Endothelial cell of umbilical vein (primary cell): ENCODE results near the gene AHSP. TPM values are rescaled to one million over a fixed set of nuclear protein-coding genes. Genes with fewer than 3 reads are reported as not detected.

Experiments used
- BruUV-seq: library from RNA; stranded (reverse); fragments of 400-500 nt; replicated peaks from 2 replicates; lab custom pipeline; 2021; lab: Mats Ljungman, UMichigan
- CTCF ChIA-PET: fragments of 300-600, 350-600 bp; sonication (Branson Sonifier 250); formaldehyde crosslinking; loops from one replicate; lab custom pipeline; 2021; ENCODE audit warnings: antibody characterized with exemption, inconsistent platforms; lab: Charles Lee
- POLR2A ChIA-PET: fragments of 300-600, 350-600 bp; sonication (Branson Sonifier 250); formaldehyde crosslinking; loops from one replicate; lab custom pipeline; 2021; ENCODE audit warnings: antibody characterized with exemption, inconsistent platforms; lab: Charles Lee
- DNase-seq: peaks from one replicate; pipeline ENCODE4 v3.0.0-alpha.2; 2011; ENCODE audit warnings: low read depth, low spot score
- FAIRE-seq: peaks from 2 replicates; lab custom pipeline; 2011; peaks lifted over from hg19 to GRCh38; lab: Jason Lieb, UNC
- H2AFZ ChIP-seq: 2 replicates; pipeline ENCODE4 v1.6.0; 2012; ENCODE audit warnings: low read depth, low read length, control low read depth, inconsistent platforms
- H3K27ac ChIP-seq: 2 replicates; pipeline ENCODE4 v1.5.1; 2011; ENCODE audit warnings: low read depth, mild to moderate bottlenecking, control low read depth, low read length, moderate library complexity; ENCODE audit not compliant: insufficient read depth
- H3K27me3 ChIP-seq, 2 experiments: 2 replicates each; pipeline versions ENCODE4 v1.6.0 to v1.6.1; 2011; ENCODE audit warnings: low read length in 2 of 2, mixed read lengths in 1 of 2; ENCODE audit not compliant: control insufficient read depth in 2 of 2, insufficient read depth in 2 of 2
- H3K36me3 ChIP-seq, 2 experiments: 2 replicates in 1 of 2; 3 replicates in 1 of 2; pipeline ENCODE4 v1.5.1; 2011; ENCODE audit warnings: low read length in 2 of 2, mild to moderate bottlenecking in 1 of 2, moderate library complexity in 1 of 2; ENCODE audit not compliant: control insufficient read depth in 2 of 2, insufficient read depth in 2 of 2; ENCODE audit errors: extremely low read depth in 1 of 2
- H3K4me1 ChIP-seq: 3 replicates; pipeline ENCODE4 v1.5.1; 2011; ENCODE audit warnings: mild to moderate bottlenecking, low read length; ENCODE audit not compliant: control insufficient read depth, insufficient read depth; ENCODE audit errors: extremely low read depth
- H3K4me2 ChIP-seq: 2 replicates; pipeline ENCODE4 v1.6.1; 2011; ENCODE audit warnings: low read length, control low read depth, mixed read lengths; ENCODE audit not compliant: insufficient read depth
- H3K4me3 ChIP-seq, 3 experiments: fragments of 200-600 bp in 1 of 3; sonication (generic), shearing (Covaris generic) in 1 of 3; replicated peaks in 1 of 3; 2 replicates each; pipeline ENCODE4 v1.5.1; 2011 to 2016; ENCODE audit warnings: control low read depth in 3 of 3, low read length in 3 of 3, mild to moderate bottlenecking in 2 of 3, inconsistent platforms in 1 of 3, low read depth in 1 of 3, moderate library complexity in 1 of 3; ENCODE audit not compliant: insufficient read depth in 1 of 3
- H3K79me2 ChIP-seq: 2 replicates; pipeline ENCODE4 v1.6.0; 2012; ENCODE audit warnings: low read length, inconsistent platforms; ENCODE audit not compliant: control insufficient read depth, insufficient read depth
- H3K9ac ChIP-seq: replicated peaks from 2 replicates; pipeline ENCODE3; 2011; ENCODE audit warnings: low read length, control low read depth; ENCODE audit not compliant: insufficient read depth; ENCODE audit errors: extremely low read depth
- H3K9me1 ChIP-seq: replicated peaks from 3 replicates; pipeline ENCODE4 v1.6.0; 2011; ENCODE audit warnings: mild to moderate bottlenecking, low read length; ENCODE audit not compliant: control insufficient read depth, insufficient read depth; ENCODE audit errors: extremely low read depth
- H3K9me3 ChIP-seq: replicated peaks from 2 replicates; pipeline ENCODE4 v1.5.1; 2012; ENCODE audit warnings: low read length, inconsistent platforms; ENCODE audit not compliant: control insufficient read depth, insufficient read depth
- H4K20me1 ChIP-seq: replicated peaks from 2 replicates; pipeline ENCODE3; 2011; ENCODE audit warnings: mild to moderate bottlenecking, low read length; ENCODE audit not compliant: control insufficient read depth, insufficient read depth; ENCODE audit errors: extremely low read depth
- EZH2 ChIP-seq: IDR thresholded peaks from 2 replicates; pipeline ENCODE4 v1.6.1; 2012; ENCODE audit warnings: borderline replicate concordance, low read depth, mild to moderate bottlenecking, moderate library complexity, low read length, inconsistent platforms; ENCODE audit not compliant: severe bottlenecking
- GATA2 ChIP-seq: IDR thresholded peaks from 2 replicates; pipeline ENCODE4 v1.7.0; 2011; ENCODE audit warnings: low read depth, mild to moderate bottlenecking, moderate library complexity, mixed read lengths, low read length; ENCODE audit not compliant: insufficient read length, insufficient read depth
- JUN ChIP-seq: IDR thresholded peaks from 2 replicates; pipeline ENCODE4 v1.6.1; 2011; ENCODE audit warnings: borderline replicate concordance, low read depth; ENCODE audit not compliant: insufficient read length, insufficient read depth
- MYC ChIP-seq: IDR thresholded peaks from one replicate; pipeline ENCODE4 v1.6.1; 2011; ENCODE audit warnings: mild to moderate bottlenecking, low read depth, low read length
- POLR2A ChIP-seq: IDR thresholded peaks from 2 replicates; pipeline ENCODE4 v1.6.1; 2012; ENCODE audit warnings: low read depth, mild to moderate bottlenecking, control low read depth, low read length
- POLR2AphosphoS5 ChIP-seq: IDR thresholded peaks from 2 replicates; pipeline ENCODE4 v1.6.1; 2012; ENCODE audit warnings: low read depth, mild to moderate bottlenecking, control low read depth, low read length, moderate library complexity; ENCODE audit not compliant: insufficient read depth
- dilution Hi-C: fragments of 300-500 bp; cut with MboI; formaldehyde crosslinking; loops from one replicate; pipeline ENCODE4 v1.15.0; 2019; ENCODE audit warnings: low sequenced_read_pairs; ENCODE audit not compliant: extremely low pct_ligation_motif_present
- intact Hi-C: fragments of 100-400 bp; cut with micrococcal nuclease; formaldehyde crosslinking; loops from one replicate; pipeline ENCODE4 v1.10.0; 2022
- polyA plus RNA-seq, 4 experiments: library from polyadenylated mRNA; depleted of rRNA in 3 of 4; stranded (reverse) in 3 of 4; unstranded in 1 of 4; fragments of >200 nt; gene quantifications; 2 replicates each; pipeline versions ENCODE4 v1.2.1 to v1.2.3, GENCODE V29; 2011 to 2012; ENCODE audit warnings: missing spikeins in 1 of 4
- total RNA-seq: library from RNA; stranded (reverse); gene quantifications from 2 replicates; pipeline ENCODE4 v1.2.3, GENCODE V29; 2021
- TF ChIP-seq, protein P1 (sequence below), 2 donors: IDR thresholded peaks; 1 replicate in 1 of 2; 2 replicates in 1 of 2; pipeline ENCODE4 v1.5.1; 2011; ENCODE audit warnings: low read length in 2 of 2, mild to moderate bottlenecking in 2 of 2, moderate library complexity in 2 of 2, control low read depth in 1 of 2, inconsistent platforms in 1 of 2, low read depth in 1 of 2; ENCODE audit not compliant: insufficient read depth in 1 of 2; ENCODE audit errors: extremely low read depth in 1 of 2
- TF ChIP-seq, protein P2 (sequence below): IDR thresholded peaks from 2 replicates; pipeline ENCODE4 v1.6.1; 2011; ENCODE audit not compliant: insufficient read depth, insufficient read length

Gene AHSP
- total and polyA plus RNA-seq, 2 donors (not counting 3 experiments of a cell fraction or from before 2014, with no cell fraction given), result not detected

DNA sequence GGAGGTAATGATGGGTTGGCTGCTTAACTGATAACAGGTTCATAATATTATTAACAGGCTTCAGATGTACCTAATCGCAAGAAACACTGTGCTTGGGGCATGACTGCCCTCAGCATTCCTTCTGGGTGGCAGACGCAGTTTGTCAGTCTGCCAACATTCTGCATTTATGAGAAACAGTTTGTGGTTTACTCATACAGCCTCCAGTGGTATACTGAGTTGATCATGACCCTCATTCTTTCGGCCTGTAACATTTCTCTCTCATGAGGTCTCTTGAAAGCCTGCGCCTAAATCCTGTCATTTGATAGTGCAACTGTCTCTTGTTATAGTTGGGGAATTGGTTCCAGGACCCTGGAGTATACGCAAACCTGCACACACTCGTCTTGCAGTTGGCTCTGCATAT is 14.6 kb upstream of the AHSP start:
- Histone ChIP-seq H3K4me3 (no peak overlapping the region), H3K27ac (no peak overlapping the region), H3K9ac (no peak overlapping the region), H3K36me3 (no peaks in the 10 kb centered on the region), H3K79me2 (no peaks in the 10 kb centered on the region), H3K9me3 (no peaks in the 10 kb centered on the region), H4K20me1 (no peaks in the 10 kb centered on the region), H3K4me1 (peaks cover 8% of the 10 kb centered on the region), H3K9me1 (no peaks in the 10 kb centered on the region), H3K4me2 (no peak overlapping the region), H2AFZ (no peak overlapping the region), H3K27me3 (no peaks in the 10 kb centered on the region)
- no peak for TF ChIP-seq MYC
- TF ChIP-seq JUN, result no peak
- no peak for TF ChIP-seq EZH2
- no peak for TF ChIP-seq POLR2A
- TF ChIP-seq, protein P1, sequence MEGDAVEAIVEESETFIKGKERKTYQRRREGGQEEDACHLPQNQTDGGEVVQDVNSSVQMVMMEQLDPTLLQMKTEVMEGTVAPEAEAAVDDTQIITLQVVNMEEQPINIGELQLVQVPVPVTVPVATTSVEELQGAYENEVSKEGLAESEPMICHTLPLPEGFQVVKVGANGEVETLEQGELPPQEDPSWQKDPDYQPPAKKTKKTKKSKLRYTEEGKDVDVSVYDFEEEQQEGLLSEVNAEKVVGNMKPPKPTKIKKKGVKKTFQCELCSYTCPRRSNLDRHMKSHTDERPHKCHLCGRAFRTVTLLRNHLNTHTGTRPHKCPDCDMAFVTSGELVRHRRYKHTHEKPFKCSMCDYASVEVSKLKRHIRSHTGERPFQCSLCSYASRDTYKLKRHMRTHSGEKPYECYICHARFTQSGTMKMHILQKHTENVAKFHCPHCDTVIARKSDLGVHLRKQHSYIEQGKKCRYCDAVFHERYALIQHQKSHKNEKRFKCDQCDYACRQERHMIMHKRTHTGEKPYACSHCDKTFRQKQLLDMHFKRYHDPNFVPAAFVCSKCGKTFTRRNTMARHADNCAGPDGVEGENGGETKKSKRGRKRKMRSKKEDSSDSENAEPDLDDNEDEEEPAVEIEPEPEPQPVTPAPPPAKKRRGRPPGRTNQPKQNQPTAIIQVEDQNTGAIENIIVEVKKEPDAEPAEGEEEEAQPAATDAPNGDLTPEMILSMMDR (IDR thresholded peaks at IDR 0.05; ENCODE audit: extremely low read depth in 1 of 2, insufficient read depth in 1 of 2, low read depth in 1 of 2, low read length in 2 of 2), result no peak
- no peak for FAIRE-seq
- ChIA-PET CTCF (no interaction called here), POLR2A (no interaction called here)
- intact Hi-C loops (no loop called here), dilution Hi-C loops (no loop called here)
- BruUV-seq, result no TSS peak
- no peak for DNase-seq

DNA sequence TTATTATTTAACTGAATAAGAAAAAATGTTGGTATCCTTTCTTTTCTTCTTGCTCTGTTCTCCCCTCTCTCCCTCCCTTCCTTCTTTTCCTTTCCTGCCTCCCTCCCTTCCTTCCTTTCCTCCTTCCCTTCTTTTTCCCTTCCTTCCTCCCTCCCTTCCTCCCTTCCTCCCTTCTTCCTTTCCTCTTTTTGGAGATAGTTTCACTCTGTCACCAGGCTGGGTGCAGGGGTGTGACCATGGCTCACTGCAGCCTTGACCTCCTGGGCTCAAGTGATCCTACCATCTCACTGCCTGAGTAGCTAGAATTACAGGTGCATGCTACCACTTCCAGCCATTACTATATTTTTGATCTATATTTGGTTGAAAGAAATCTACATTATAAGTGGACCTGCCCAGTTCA is 13.8 kb upstream of the AHSP start:
- CTCF ChIA-PET, result no interaction called here
- Histone ChIP-seq H2AFZ (no peak overlapping the region), H3K9ac (no peak overlapping the region), H3K9me1 (no peaks in the 10 kb centered on the region), H4K20me1 (no peaks in the 10 kb centered on the region), H3K4me1 (peaks cover 4% of the 10 kb centered on the region), H3K36me3 (no peaks in the 10 kb centered on the region), H3K4me3 (no peak overlapping the region), H3K9me3 (no peaks in the 10 kb centered on the region), H3K27ac (no peak overlapping the region), H3K79me2 (no peaks in the 10 kb centered on the region), H3K27me3 (no peaks in the 10 kb centered on the region), H3K4me2 (no peak overlapping the region)
- no peak for FAIRE-seq
- dilution Hi-C loops (no loop called here), intact Hi-C loops (no loop called here)
- TF ChIP-seq, protein P2, sequence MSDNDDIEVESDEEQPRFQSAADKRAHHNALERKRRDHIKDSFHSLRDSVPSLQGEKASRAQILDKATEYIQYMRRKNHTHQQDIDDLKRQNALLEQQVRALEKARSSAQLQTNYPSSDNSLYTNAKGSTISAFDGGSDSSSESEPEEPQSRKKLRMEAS, result no peak
- TF ChIP-seq POLR2AphosphoS5 (no peak), POLR2A (no peak), EZH2 (no peak), GATA2 (no peak)
- TF ChIP-seq, protein P1 (IDR thresholded peaks at IDR 0.05; ENCODE audit: extremely low read depth in 1 of 2, insufficient read depth in 1 of 2, low read depth in 1 of 2, low read length in 2 of 2), result no peak
- DNase-seq, result no peak
- BruUV-seq, result no TSS peak
- POLR2A ChIA-PET, result no interaction called here
